WTC11 (cell line): ENCODE results near the gene GPX2. TPM values are rescaled to one million over a fixed set of nuclear protein-coding genes. Genes with fewer than 3 reads are reported as not detected.

Experiments
- ATAC-seq: fragments of 200-7000 bp; cut with Tn5 transposase; 2 replicates; pipeline ENCODE4 v1.10.0; 2021; ENCODE audit warnings: mild to moderate bottlenecking, moderate library complexity
- CTCF ChIA-PET: fragments of 300-600 bp; sonication (Branson Sonifier 250); formaldehyde crosslinking; loops from one replicate; lab custom pipeline; 2021; ENCODE audit warnings: antibody characterized with exemption; lab: Charles Lee
- POLR2A ChIA-PET: fragments of 350-600 bp; sonication (Branson Sonifier 250); formaldehyde crosslinking; loops from one replicate; lab custom pipeline; 2021; ENCODE audit warnings: antibody characterized with exemption; lab: Charles Lee
- DNase-seq: peaks from one replicate; pipeline ENCODE4 v3.0.0; 2021; ENCODE audit warnings: low spot score
- H3K27ac Mint-ChIP-seq: 2 replicates; pipeline ENCODE4 v1.8.0; 2021; ENCODE audit warnings: mixed read lengths
- H3K27me3 Mint-ChIP-seq: 2 replicates; pipeline ENCODE4 v1.8.0; 2021; ENCODE audit warnings: low read depth, mild to moderate bottlenecking, moderate library complexity, mixed read lengths
- H3K36me3 Mint-ChIP-seq: 2 replicates; pipeline ENCODE4 v1.8.0; 2021; ENCODE audit warnings: mixed read lengths
- H3K4me1 Mint-ChIP-seq: 2 replicates; pipeline ENCODE4 v1.8.0; 2022; ENCODE audit warnings: mixed read lengths
- H3K4me3 Mint-ChIP-seq: 2 replicates; pipeline ENCODE4 v1.8.0; 2021; ENCODE audit warnings: mild to moderate bottlenecking, moderate library complexity, mixed read lengths
- H3K9me3 Mint-ChIP-seq: 2 replicates; pipeline ENCODE4 v1.8.0; 2021; ENCODE audit warnings: mixed read lengths
- AFF4 ChIP-seq: sonication (generic); formaldehyde crosslinking; IDR thresholded peaks from 2 replicates; pipeline ENCODE4 v1.8.1; 2023; ENCODE audit warnings: mild to moderate bottlenecking, missing genetic modification reagents, borderline replicate concordance
- ATF1 ChIP-seq: sonication (generic); formaldehyde crosslinking; IDR thresholded peaks from 2 replicates; pipeline ENCODE4 v1.8.1; 2023; ENCODE audit warnings: mild to moderate bottlenecking, moderate library complexity, missing genetic modification reagents
- ATF3 ChIP-seq: sonication (generic); formaldehyde crosslinking; conservative IDR thresholded peaks from 2 replicates; pipeline ENCODE4 v1.8.1; 2022; ENCODE audit warnings: mild to moderate bottlenecking, missing genetic modification reagents
- CREB1 ChIP-seq: sonication (generic); formaldehyde crosslinking; IDR thresholded peaks from 2 replicates; pipeline ENCODE4 v1.8.0; 2023; ENCODE audit warnings: mild to moderate bottlenecking, missing genetic modification reagents
- ELF4 ChIP-seq: sonication (generic); formaldehyde crosslinking; IDR thresholded peaks from 2 replicates; pipeline ENCODE4 v1.8.1; 2022; ENCODE audit warnings: low read depth, mild to moderate bottlenecking, moderate library complexity, missing genetic modification reagents
- FOXP1 ChIP-seq: sonication (generic); formaldehyde crosslinking; IDR thresholded peaks from 2 replicates; pipeline ENCODE4 v1.8.0; 2022; ENCODE audit warnings: missing genetic modification reagents, mild to moderate bottlenecking, moderate library complexity, borderline replicate concordance
- GABPB1 ChIP-seq: sonication (generic); formaldehyde crosslinking; IDR thresholded peaks from 2 replicates; pipeline ENCODE4 v1.8.1; 2023; ENCODE audit warnings: mild to moderate bottlenecking, missing genetic modification reagents
- HMGA2 ChIP-seq: fragments of 250-450 bp; sonication (Bioruptor Pico); IDR thresholded peaks from 2 replicates; pipeline ENCODE4 v1.4.0; 2021; ENCODE audit warnings: mild to moderate bottlenecking, moderate library complexity
- KAT7 ChIP-seq: sonication (generic); formaldehyde crosslinking; IDR thresholded peaks from 2 replicates; pipeline ENCODE4 v1.8.1; 2023; ENCODE audit warnings: missing genetic modification reagents, mild to moderate bottlenecking, borderline replicate concordance
- OVOL2 ChIP-seq: fragments of 250-450 bp; sonication (Bioruptor Pico); IDR thresholded peaks from 2 replicates; pipeline ENCODE4 v1.9.0; 2021; ENCODE audit warnings: mild to moderate bottlenecking, borderline replicate concordance
- PRDM15 ChIP-seq: sonication (generic); formaldehyde crosslinking; IDR thresholded peaks from 2 replicates; pipeline ENCODE4 v1.8.0; 2022; ENCODE audit warnings: missing genetic modification reagents
- RELA ChIP-seq: sonication (generic); formaldehyde crosslinking; IDR thresholded peaks from 2 replicates; pipeline ENCODE4 v1.8.1; 2022; ENCODE audit warnings: missing genetic modification reagents, mild to moderate bottlenecking, borderline replicate concordance
- RORB ChIP-seq: fragments of 250-450 bp; sonication (Bioruptor Pico); IDR thresholded peaks from 2 replicates; pipeline ENCODE4 v1.9.0; 2021; ENCODE audit warnings: mild to moderate bottlenecking
- TCF7 ChIP-seq: sonication (generic); formaldehyde crosslinking; IDR thresholded peaks from 2 replicates; pipeline ENCODE4 v1.8.0; 2022; ENCODE audit warnings: mild to moderate bottlenecking, low read depth, missing genetic modification reagents, moderate library complexity
- TEAD4 ChIP-seq: sonication (generic); formaldehyde crosslinking; IDR thresholded peaks from 2 replicates; pipeline ENCODE4 v1.8.0; 2022; ENCODE audit warnings: mild to moderate bottlenecking, missing genetic modification reagents
- ZBTB43 ChIP-seq: sonication (generic); formaldehyde crosslinking; IDR thresholded peaks from 2 replicates; pipeline ENCODE4 v1.8.1; 2023; ENCODE audit warnings: mild to moderate bottlenecking, missing genetic modification reagents
- ZNF219 ChIP-seq: sonication (generic); formaldehyde crosslinking; IDR thresholded peaks from 2 replicates; pipeline ENCODE4 v1.8.0; 2023; ENCODE audit warnings: missing genetic modification reagents, mild to moderate bottlenecking, borderline replicate concordance
- ZNF396 ChIP-seq: fragments of 250-450 bp; sonication (Bioruptor Pico); IDR thresholded peaks from 2 replicates; pipeline ENCODE4 v1.8.0; 2021; ENCODE audit warnings: mild to moderate bottlenecking, moderate library complexity, borderline replicate concordance
- total RNA-seq: library from RNA; stranded (reverse); gene quantifications from 3 replicates; pipeline ENCODE4 v1.2.3, GENCODE V29; 2021

Gene GPX2
- total RNA-seq, 1 experiment from 2014 or later = 1.5 TPM

- ChIA-PET CTCF (interaction anchor here (0.7 to 2.0 kb wide), 14 partner anchors 7 to 189 kb away, joined by 4 to 22 read pairs (median 6); partner anchors contain the start of genes FNTB and GPX2), POLR2A (interaction anchor here (1.1 kb wide), 1 partner anchor 34 kb away, joined by 3 read pairs; no protein-coding TSS in a partner anchor)
- Mint-ChIP-seq H3K27me3 (no peaks in the 10 kb centered on the region), H3K4me1 (peaks cover 39% of the 10 kb centered on the region), H3K27ac (peak overlapping the region; percentile 67), H3K4me3 (no peak overlapping the region), H3K36me3 (peaks cover 25% of the 10 kb centered on the region), H3K9me3 (no peaks in the 10 kb centered on the region)
- no peak for DNase-seq
- TF ChIP-seq TCF7 (CRISPR knock-in tag) (no peak), CREB1 (CRISPR knock-in tag) (no peak)
- no peak for ATAC-seq
Measured at GRCh38 chr14:64953661-64954060, 11.1 kb upstream of the GPX2 start.

- TF ChIP-seq FOXP1 (CRISPR knock-in tag) (no peak), TCF7 (CRISPR knock-in tag) (no peak), HMGA2 (CRISPR knock-in tag) (no peak), ZNF219 (CRISPR knock-in tag) (no peak), OVOL2 (CRISPR knock-in tag) (no peak), KAT7 (CRISPR knock-in tag) (no peak), ZBTB43 (CRISPR knock-in tag) (no peak), ELF4 (CRISPR knock-in tag) (no peak), AFF4 (CRISPR knock-in tag) (no peak), RELA (CRISPR knock-in tag) (no peak), GABPB1 (CRISPR knock-in tag) (no peak), RORB (CRISPR knock-in tag) (no peak), ATF3 (CRISPR knock-in tag) (no peak), ZNF396 (CRISPR knock-in tag) (no peak), PRDM15 (CRISPR knock-in tag) (no peak), ATF1 (CRISPR knock-in tag) (no peak), TEAD4 (CRISPR knock-in tag) (no peak)
- no peak for ATAC-seq
- no peak overlapping the region for H3K27ac Mint-ChIP-seq
- H3K4me1 Mint-ChIP-seq = peaks cover 39% of the 10 kb centered on the region
- H3K9me3 Mint-ChIP-seq = no peaks in the 10 kb centered on the region
- DNase-seq = no peak
- no peak overlapping the region for H3K4me3 Mint-ChIP-seq
- CTCF ChIA-PET = interaction anchor here (0.7 to 2.0 kb wide), 14 partner anchors 8 to 189 kb away, joined by 4 to 22 read pairs (median 6); partner anchors contain the start of genes FNTB and GPX2
- POLR2A ChIA-PET = interaction anchor here (1.1 kb wide), 1 partner anchor 34 kb away, joined by 3 read pairs; no protein-coding TSS in a partner anchor
- peaks cover 24% of the 10 kb centered on the region for H3K36me3 Mint-ChIP-seq
- no peaks in the 10 kb centered on the region for H3K27me3 Mint-ChIP-seq
Measured at GRCh38 chr14:64953310-64953654, 10.7 kb upstream of the GPX2 start.
